GM12873 (cell line): ENCODE measurements around the gene VENTX.

ENCODE experiments used
- CTCF ChIP-seq: IDR thresholded peaks from 2 replicates; pipeline ENCODE4 v1.5.1; 2012; ENCODE audit warnings: low read depth, mild to moderate bottlenecking, moderate library complexity, low read length, control low read depth; ENCODE audit not compliant: insufficient read depth; ENCODE audit errors: missing control alignments

VENTX gene

DNA sequence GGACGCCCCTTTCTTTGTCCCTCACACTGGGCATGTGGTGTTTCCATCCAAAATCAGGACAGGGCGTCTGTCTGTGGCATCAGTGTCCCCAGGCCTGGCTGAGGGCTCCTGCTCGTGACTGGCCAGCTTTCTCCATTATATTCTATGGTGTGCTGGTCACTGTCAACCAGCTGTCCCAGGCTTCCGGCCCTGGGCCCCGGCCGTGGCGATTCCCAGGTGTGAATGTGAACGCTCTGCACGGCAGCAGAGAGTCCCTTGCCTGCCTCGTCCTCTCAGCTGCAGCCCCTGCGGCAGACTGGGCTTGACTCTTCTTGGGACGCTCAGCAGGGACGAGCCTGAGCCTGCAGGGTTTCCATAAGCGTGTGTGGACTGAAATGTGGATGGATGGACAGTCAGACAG, 13.6 kb upstream of the VENTX start:
- TF ChIP-seq CTCF, result no peak

- no peak for TF ChIP-seq CTCF
Observed at GRCh38 chr10:133224756-133225372, 12.8 kb upstream of the VENTX start.

GRCh38 chr10:133225707-133226191, 11.9 kb upstream of the VENTX start:
- TF ChIP-seq CTCF, result no peak

DNA sequence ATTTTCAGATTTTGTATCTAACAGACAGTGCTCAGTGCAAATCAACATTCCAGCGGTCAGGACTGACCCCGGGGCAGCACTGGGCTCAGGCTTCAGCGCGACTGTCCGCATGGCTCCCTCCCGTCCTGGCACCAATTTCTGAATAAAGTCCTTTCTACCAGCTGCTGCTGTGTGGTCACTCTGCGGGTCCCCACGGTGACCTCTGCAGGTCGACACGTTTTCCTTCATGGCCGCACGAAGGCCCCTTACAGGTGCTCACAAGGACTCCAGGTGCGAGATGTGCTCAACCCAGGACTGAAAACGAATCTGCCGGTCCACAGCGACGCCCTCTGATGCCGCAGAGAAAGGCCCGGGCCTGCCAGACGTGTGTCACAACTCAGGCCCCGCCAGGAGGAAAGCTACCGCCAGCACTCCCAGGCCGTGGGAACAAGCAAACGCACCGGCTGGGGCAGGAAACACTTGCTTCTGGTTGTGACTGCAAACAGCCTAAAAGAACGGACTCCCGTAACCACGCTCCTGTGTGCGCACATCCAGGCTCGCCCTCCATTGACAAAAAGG, 11.3 kb upstream of the VENTX start:
- TF ChIP-seq CTCF, result peak; percentile 30

DNA sequence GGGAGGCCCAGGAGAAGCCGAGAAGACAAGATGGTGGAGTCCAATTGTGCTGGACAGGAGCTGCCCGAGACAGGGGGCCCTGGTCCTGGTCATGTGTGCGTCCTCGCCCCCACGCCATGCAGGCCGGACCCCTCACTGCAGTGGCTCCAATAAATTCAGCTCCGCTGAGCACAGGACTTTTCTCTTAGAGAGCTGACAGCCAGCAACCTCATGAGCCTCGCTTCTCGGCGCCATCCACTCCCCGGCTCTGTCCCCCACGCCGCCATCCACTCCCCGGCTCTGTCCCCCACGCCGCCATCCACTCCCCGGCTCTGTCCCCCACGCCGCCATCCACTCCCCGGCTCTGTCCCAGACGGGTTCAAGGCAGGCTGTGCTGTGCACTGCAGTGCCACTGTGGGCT, 10.4 kb upstream of the VENTX start:
- TF ChIP-seq CTCF, result no peak

- no peak for TF ChIP-seq CTCF
Observed at GRCh38 chr10:133229265-133230043, 8.2 kb upstream of the VENTX start.

- TF ChIP-seq CTCF, result no peak
Observed at GRCh38 chr10:133230044-133230361, 7.7 kb upstream of the VENTX start, which contains the start of gene UTF1. Gene UTF1 (plus strand): TSS chr10:133230217. CDS start chr10:133230289, 72 bp downstream.
